Eye (tissue), 1 donor: ENCODE measurements around the gene TTC39B.
A peak's percentile ranks its signal among the peaks of the same experiment; 100 is the strongest.

Source experiments
- DNase-seq: peaks from one replicate; pipeline ENCODE4 v3.0.0-alpha.2; 2015

The TTC39B gene

GRCh38 chr9:15300218-15300617 lies 6.8 kb downstream of the TTC39B start:
- DNase-seq: no peak

DNA sequence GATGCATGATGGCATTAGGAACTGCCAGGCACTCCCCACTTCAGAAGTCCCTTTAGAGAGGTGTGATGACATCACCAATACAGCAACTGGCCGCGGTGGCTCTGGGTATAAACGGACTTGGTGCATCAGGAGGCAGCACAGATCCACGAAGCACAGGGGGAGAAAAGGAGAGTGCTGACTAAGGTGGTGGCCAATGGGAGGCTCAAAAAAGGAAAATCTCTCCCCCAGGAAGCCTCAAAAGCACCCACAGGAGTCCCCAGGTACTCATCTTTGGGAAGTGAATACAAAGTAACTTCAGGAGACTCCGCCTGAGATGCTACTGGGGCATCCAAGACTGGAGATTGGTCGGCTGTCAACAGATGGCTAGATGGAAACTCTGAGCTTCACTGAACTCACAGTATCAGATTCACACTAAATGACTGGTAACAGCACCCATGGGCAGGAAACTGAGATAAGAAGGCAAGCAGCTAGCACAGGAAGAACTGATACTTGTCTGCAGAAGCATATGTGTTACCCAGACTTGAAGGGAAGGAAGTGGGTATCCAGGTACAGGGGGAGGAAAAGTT lies 7.6 kb downstream of the TTC39B start:
- DNase-seq: no peak

GRCh38 chr9:15298362-15298761 lies 8.7 kb downstream of the TTC39B start:
- DNase-seq: no peak

GRCh38 chr9:15295761-15296405 lies 11.1 kb downstream of the TTC39B start:
- peak; percentile 44 for DNase-seq

DNA sequence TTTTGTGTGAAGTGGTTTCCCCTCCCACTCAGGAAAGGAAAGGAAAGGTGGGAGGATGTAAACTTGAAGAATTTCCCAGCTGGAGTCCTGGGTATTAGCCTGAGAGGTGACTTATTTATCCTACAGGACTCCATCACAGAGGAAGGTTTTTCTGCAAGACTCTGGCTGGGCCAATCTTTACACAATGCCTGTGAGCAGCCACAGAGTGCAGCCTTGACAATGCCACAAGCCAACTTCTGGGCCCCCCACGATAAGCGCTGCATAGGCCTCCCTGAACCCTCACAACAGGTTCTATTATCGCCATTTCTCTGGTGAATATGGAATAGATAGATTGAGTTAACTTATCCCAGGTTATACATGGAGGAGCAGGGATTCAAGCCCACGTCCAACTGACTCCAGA lies 12.4 kb downstream of the TTC39B start:
- no peak for DNase-seq

DNA sequence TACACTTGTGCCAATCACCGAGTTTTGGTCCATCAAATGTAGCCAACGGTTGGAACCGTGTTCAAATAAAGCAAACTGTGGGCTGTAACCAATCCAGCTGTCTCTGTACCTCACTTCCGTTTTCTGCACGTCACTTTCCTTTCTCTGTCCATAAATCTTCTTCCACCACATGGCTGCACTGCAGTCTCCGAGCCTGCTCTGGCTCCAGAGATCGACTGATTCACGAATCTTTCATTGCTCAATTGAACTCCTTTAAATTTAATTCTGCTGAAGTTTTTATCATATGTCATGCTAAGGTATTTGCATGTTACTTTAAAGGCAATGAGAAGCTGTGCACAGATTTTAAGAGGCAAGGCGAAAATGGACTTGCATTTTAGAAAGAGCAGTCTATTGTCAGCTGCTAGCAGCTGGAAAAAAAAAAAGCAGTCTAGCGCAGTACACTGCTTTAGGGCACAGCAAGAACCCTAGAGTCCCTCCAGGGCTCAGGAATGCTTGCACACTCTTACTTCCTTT lies 13.2 kb downstream of the TTC39B start:
- no peak for DNase-seq

GRCh38 chr9:15293084-15293483 lies 13.9 kb downstream of the TTC39B start:
- no peak for DNase-seq

DNA sequence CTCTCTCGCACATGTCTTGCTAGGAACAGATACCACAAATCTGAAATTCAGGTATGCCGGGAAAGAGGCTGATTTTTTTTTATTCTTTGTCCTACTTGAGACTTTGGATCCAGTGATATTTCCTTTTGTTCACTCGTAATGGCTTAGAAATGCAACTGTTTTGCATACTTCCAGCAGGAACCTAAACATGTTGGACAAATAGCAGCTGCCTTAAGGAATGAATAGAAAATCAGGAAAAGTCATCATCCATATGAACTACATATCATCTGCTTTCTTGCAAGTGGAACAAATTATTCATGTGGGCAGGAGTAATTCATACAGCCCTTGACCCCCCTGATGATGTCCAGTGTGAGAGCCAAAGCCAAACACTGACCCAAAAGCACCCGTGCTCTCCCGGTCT lies 17.4 kb downstream of the TTC39B start:
- DNase-seq: no peak

GRCh38 chr9:15287309-15287708 lies 19.7 kb downstream of the TTC39B start:
- DNase-seq: peak; percentile 84

GRCh38 chr9:15286161-15286821 lies 20.7 kb downstream of the TTC39B start:
- no peak for DNase-seq

DNA sequence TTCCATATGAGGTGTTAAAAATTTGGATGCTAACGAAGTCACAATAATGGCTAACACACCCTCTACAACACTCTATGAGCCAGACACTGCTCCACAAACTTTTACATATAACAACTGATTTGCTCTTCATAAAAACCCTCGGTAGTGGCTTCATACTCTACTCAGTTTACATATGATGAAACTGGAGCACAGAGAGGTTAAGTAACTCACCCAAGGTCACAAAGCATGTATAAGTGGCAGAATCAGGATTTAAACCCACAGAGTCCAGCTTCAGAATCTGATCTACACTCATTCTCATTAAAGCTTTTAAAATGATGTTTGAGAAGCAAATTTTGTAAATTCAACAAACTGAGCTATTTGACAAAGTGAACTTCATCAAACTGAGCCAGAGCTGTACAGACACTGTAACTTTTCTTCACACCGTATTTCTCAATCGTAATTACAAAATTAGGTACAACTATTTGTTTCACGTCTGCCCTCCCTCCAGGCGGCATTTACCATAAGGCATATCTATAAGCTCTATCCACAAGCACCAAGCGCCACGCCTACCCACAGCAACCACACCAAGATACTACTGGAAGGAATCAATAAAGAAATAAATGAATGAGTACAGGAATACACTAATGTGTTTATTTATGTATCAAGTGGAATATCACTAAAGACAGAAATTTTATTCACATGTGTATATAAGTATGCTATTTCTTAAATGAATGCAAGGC lies 24.3 kb downstream of the TTC39B start:
- DNase-seq: no peak

DNA sequence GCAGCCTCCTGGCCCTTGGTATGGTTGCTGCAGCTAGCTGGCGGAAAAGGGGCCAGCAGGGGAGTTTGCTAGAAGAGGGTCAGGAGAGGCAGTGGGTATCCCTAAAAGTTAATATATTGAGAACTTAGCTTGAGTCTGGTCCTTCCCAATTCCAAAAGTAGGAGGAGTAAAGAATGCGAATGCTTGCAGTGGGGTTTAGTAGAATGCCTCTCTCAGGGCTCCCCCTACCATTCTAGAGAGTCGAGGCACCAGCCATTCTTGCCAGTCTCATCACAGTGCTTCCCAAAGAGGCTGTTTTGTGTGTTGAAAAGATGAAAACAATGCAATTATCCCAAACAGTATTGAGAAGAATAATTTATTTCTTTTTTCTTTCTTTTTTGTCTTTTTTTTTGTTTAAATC lies 26.4 kb downstream of the TTC39B start:
- DNase-seq: no peak

GRCh38 chr9:15278839-15279238 lies 28.2 kb downstream of the TTC39B start:
- DNase-seq: no peak

- DNase-seq: no peak
Observed at GRCh38 chr9:15278091-15278687, 28.8 kb downstream of the TTC39B start.

DNA sequence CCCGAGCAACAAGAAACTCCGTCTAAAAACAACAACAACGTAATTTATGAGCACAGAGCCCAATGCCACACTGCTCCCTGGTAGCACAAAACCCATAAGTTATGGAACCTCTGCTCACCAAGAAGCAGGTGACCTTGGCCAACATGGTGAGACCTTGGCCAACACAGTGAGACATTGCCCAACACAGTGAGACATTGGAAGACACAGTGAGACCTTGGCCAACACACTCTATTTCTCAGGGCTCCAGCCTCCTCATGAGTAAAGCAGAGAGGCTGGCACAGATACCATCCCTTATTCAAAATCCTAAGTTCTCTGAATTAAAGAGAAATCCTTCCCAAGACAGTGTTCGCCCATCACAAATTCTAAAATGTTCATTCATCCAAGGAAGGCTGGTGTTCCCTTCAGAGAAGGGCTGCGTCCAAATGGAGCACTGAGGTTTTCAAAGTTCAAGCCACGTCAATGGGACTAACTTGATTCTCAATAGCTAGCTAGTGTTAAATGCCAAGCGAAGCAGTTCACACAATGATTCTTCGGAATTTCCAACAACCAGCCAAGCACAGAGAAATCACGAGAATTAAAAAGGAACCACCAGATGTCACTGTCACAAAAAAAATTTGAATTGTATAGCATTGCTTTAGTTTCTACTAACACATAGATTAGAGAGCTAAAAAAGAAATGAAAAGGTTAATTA lies 29.5 kb downstream of the TTC39B start:
- peak; percentile 65 for DNase-seq

- no peak for DNase-seq
Observed at GRCh38 chr9:15276328-15276938, 30.6 kb downstream of the TTC39B start.

DNA sequence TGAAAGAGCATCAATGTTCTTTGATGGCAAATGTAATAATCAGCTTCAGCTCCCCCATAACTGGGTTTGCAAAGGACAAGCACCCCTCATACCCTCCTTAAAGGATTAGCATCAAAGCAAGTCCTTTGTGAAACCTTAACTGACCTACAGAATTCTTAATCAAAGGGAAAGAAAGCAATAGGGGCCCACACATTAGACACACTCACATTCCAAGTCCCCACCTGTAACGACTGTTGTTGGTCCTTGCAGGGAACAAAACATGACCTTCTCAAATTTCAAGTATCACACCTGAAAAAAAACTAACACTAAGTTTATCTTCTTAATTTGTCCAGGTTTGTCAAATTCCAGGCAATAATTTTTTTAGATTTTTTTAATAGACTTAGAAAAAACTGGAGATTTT lies 32.6 kb downstream of the TTC39B start:
- no peak for DNase-seq

GRCh38 chr9:15272377-15272928 lies 34.6 kb downstream of the TTC39B start:
- DNase-seq: no peak

DNA sequence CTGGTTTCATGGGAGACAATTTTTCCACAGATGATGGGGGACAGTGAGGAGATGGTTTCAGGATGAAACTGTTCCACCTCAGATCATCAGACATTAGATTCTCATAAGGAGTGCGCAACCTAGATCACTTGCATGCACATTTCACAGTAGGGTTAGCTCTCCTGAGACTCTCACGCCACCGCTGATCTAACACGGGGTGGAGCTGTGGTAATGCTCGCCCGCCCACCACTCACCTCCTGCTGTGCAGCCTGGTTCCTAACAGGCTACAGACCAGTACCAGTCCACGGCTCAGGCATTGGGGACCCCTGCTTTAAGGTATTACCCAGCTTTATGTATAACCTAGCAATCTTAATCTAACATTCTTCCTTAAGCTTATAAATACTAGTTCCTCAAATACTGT lies 35.6 kb downstream of the TTC39B start:
- DNase-seq: no peak

GRCh38 chr9:15268782-15269181 lies 38.2 kb downstream of the TTC39B start:
- no peak for DNase-seq

GRCh38 chr9:15268317-15268716 lies 38.7 kb downstream of the TTC39B start:
- DNase-seq: no peak

GRCh38 chr9:15264918-15265317 lies 42.1 kb downstream of the TTC39B start:
- no peak for DNase-seq
